ENCODE results near the gene BTBD10.

BTBD10 gene

DNA sequence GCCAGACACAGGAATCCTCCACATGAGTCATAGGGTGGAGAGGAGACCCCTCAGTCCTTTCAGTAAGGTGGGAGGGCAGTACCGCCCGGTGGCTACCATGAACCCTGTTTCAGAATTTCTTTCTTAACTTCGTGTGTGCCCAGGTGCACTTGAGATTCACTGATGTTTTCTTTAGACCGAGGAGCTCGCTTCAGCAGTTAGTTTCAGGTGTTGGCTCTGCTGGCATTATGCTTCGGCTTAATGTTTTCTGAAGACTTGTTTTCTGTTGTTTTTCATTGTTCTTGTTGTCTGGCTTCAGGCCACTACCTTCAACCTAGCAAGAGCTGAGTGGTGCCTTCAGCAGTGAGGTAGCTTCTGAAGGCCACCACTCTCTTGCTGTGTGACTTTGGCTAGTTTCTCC is 114.0 kb downstream of the BTBD10 start:
- peaks cover 24% of the 10 kb centered on the region for H3K36me3 ChIP-seq (ENCODE audit: control insufficient read depth, insufficient read depth, low read length, severe bottlenecking)

GRCh38 chr11:13348305-13348704 is 114.7 kb downstream of the BTBD10 start:
- no peaks in the 10 kb centered on the region for H3K27me3 ChIP-seq (replicated peaks; ENCODE audit: control insufficient read depth, insufficient read depth, low read length)
- H3K36me3 ChIP-seq (ENCODE audit: control insufficient read depth, insufficient read depth, low read length, severe bottlenecking): peaks cover 29% of the 10 kb centered on the region
- no peak overlapping the region for H3K4me3 ChIP-seq (ENCODE audit: low read length)
- no peaks in the 10 kb centered on the region for H3K9me3 ChIP-seq (ENCODE audit: control insufficient read depth, low read length)
- no peak overlapping the region for H3K9ac ChIP-seq (ENCODE audit: low read length)
- H3K4me1 ChIP-seq (ENCODE audit: control insufficient read depth, insufficient read depth, low read length): no peaks in the 10 kb centered on the region
- DNase-seq (ENCODE audit: low read depth): no peak

More for the DNA sequence above, 114.0 kb downstream of the BTBD10 start:
- no peak overlapping the region for H3K9ac ChIP-seq (ENCODE audit: low read length)
- H3K27me3 ChIP-seq (replicated peaks; ENCODE audit: control insufficient read depth, insufficient read depth, low read length): no peaks in the 10 kb centered on the region
- no peak for DNase-seq (ENCODE audit: low read depth)
- no peaks in the 10 kb centered on the region for H3K9me3 ChIP-seq (ENCODE audit: control insufficient read depth, low read length)
- H3K4me3 ChIP-seq (ENCODE audit: low read length): no peak overlapping the region
- no peaks in the 10 kb centered on the region for H3K4me1 ChIP-seq (ENCODE audit: control insufficient read depth, insufficient read depth, low read length)

GRCh38 chr11:13347901-13348300 is 115.1 kb downstream of the BTBD10 start:
- Histone ChIP-seq H3K9ac (ENCODE audit: low read length) (no peak overlapping the region), H3K27me3 (replicated peaks; ENCODE audit: control insufficient read depth, insufficient read depth, low read length) (no peaks in the 10 kb centered on the region), H3K4me1 (ENCODE audit: control insufficient read depth, insufficient read depth, low read length) (no peaks in the 10 kb centered on the region), H3K9me3 (ENCODE audit: control insufficient read depth, low read length) (no peaks in the 10 kb centered on the region), H3K36me3 (ENCODE audit: control insufficient read depth, insufficient read depth, low read length, severe bottlenecking) (peaks cover 25% of the 10 kb centered on the region), H3K4me3 (ENCODE audit: low read length) (no peak overlapping the region)
- DNase-seq (ENCODE audit: low read depth): no peak

GRCh38 chr11:13346470-13346869 is 116.6 kb downstream of the BTBD10 start:
- H3K4me3 ChIP-seq (ENCODE audit: low read length): no peak overlapping the region
- H3K9me3 ChIP-seq (ENCODE audit: control insufficient read depth, low read length): no peaks in the 10 kb centered on the region
- no peaks in the 10 kb centered on the region for H3K4me1 ChIP-seq (ENCODE audit: control insufficient read depth, insufficient read depth, low read length)
- DNase-seq (ENCODE audit: low read depth): no peak
- no peak overlapping the region for H3K9ac ChIP-seq (ENCODE audit: low read length)
- no peaks in the 10 kb centered on the region for H3K27me3 ChIP-seq (replicated peaks; ENCODE audit: control insufficient read depth, insufficient read depth, low read length)
- H3K36me3 ChIP-seq (ENCODE audit: control insufficient read depth, insufficient read depth, low read length, severe bottlenecking): peaks cover 11% of the 10 kb centered on the region

DNA sequence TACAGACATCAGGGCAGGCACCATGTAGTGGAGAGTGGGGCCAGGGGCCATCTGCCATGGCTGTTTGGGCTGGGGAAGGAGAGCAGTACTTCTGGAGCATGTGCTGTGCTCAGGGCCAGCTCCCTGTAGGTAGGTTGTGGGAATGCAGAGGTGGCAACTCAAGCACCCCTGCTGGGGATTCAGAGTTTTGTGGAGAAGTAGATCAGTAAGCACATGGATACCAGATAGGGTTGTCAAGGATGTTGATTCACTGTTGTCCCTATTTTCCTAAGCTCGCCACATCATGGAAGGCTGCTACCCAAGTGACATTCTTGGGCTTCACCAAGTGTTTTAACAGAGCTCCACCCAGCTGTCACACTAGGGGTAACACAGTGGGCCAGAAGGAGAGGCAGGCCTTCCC is 118.2 kb downstream of the BTBD10 start:
- Histone ChIP-seq H3K27me3 (replicated peaks; ENCODE audit: control insufficient read depth, insufficient read depth, low read length) (no peaks in the 10 kb centered on the region), H3K9ac (ENCODE audit: low read length) (no peak overlapping the region), H3K36me3 (ENCODE audit: control insufficient read depth, insufficient read depth, low read length, severe bottlenecking) (peaks cover 9% of the 10 kb centered on the region), H3K9me3 (ENCODE audit: control insufficient read depth, low read length) (no peaks in the 10 kb centered on the region), H3K4me3 (ENCODE audit: low read length) (no peak overlapping the region), H3K4me1 (ENCODE audit: control insufficient read depth, insufficient read depth, low read length) (peaks cover 1% of the 10 kb centered on the region)
- DNase-seq (ENCODE audit: low read depth): no peak

GRCh38 chr11:13343931-13344717 is 118.9 kb downstream of the BTBD10 start:
- Histone ChIP-seq H3K27me3 (replicated peaks; ENCODE audit: control insufficient read depth, insufficient read depth, low read length) (no peaks in the 10 kb centered on the region), H3K4me1 (ENCODE audit: control insufficient read depth, insufficient read depth, low read length) (peaks cover 8% of the 10 kb centered on the region), H3K9me3 (ENCODE audit: control insufficient read depth, low read length) (no peaks in the 10 kb centered on the region), H3K36me3 (ENCODE audit: control insufficient read depth, insufficient read depth, low read length, severe bottlenecking) (peaks cover 9% of the 10 kb centered on the region), H3K4me3 (ENCODE audit: low read length) (no peak overlapping the region), H3K9ac (ENCODE audit: low read length) (no peak overlapping the region)
- DNase-seq (ENCODE audit: low read depth): peak; percentile 88

GRCh38 chr11:13343067-13343466 is 120.0 kb downstream of the BTBD10 start:
- DNase-seq (ENCODE audit: low read depth): no peak
- Histone ChIP-seq H3K4me1 (ENCODE audit: control insufficient read depth, insufficient read depth, low read length) (peaks cover 19% of the 10 kb centered on the region), H3K9ac (ENCODE audit: low read length) (no peak overlapping the region), H3K36me3 (ENCODE audit: control insufficient read depth, insufficient read depth, low read length, severe bottlenecking) (peaks cover 9% of the 10 kb centered on the region), H3K4me3 (ENCODE audit: low read length) (no peak overlapping the region), H3K9me3 (ENCODE audit: control insufficient read depth, low read length) (no peaks in the 10 kb centered on the region), H3K27me3 (replicated peaks; ENCODE audit: control insufficient read depth, insufficient read depth, low read length) (no peaks in the 10 kb centered on the region)

DNA sequence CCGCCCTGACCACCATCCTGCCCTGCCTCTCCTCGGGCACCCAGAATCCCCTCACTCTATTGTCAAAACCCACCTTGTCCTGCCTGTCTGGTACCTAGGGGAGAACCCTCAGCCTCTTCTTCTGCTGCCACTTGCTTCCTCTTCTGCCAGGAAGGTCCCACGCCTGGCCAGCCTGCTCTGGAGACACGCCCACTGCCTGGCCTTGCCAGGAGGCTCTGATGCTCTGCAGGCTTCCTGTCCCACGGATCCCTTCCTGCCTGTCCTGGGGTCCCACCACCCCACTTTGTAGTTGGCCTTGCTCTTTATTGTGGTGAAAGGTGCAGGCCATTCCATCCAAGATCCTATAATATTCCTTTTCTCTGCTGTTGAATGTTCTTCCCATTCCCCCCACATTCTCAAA is 122.0 kb downstream of the BTBD10 start:
- no peak overlapping the region for H3K4me3 ChIP-seq (ENCODE audit: low read length)
- no peak overlapping the region for H3K9ac ChIP-seq (ENCODE audit: low read length)
- H3K4me1 ChIP-seq (ENCODE audit: control insufficient read depth, insufficient read depth, low read length): peaks cover 32% of the 10 kb centered on the region
- no peaks in the 10 kb centered on the region for H3K27me3 ChIP-seq (replicated peaks; ENCODE audit: control insufficient read depth, insufficient read depth, low read length)
- DNase-seq (ENCODE audit: low read depth): no peak
- H3K9me3 ChIP-seq (ENCODE audit: control insufficient read depth, low read length): no peaks in the 10 kb centered on the region
- peaks cover 9% of the 10 kb centered on the region for H3K36me3 ChIP-seq (ENCODE audit: control insufficient read depth, insufficient read depth, low read length, severe bottlenecking)

DNA sequence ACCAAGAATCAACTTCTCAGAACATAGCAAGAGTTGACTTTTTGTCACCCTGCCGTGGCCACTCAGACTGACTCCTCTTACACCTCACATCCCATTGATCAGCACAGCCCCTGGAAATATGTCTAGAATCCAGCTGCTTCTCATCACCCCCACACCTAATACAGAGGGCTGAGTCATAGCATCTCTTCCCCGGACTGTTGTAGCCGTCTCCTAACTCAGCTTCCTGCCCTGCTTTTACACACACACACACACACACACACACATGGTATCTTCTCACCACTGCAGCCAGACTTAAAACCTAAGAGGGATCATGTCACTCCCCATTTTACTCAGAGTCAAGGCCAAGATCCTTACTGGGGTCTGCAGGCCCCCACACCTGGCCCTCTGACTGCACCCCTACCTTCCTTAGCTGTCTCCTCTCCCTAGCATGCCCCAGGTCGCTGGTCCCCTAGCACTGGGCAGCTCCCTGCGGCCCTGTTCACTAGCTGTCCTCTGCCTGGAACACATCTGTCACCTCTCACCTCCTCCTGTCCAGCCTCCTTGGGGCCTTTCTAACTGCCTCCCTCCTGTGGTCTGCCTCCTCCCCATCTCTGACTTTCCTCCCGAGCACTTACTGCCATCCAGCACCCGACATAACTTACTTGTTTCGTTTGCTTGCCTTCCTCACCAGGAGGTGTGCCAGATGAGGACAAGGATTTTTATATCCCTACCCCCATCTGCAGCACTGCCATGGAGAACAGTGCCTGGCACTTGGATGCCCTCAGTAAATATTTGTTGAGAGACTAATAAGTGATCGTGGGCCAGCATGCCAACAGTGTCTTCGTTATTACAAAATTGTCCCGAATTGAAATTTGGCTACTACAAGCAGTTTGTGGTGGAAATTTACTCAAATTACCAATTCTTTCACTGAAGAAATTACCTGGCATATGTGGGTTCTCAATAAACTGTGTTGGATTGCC is 123.5 kb downstream of the BTBD10 start:
- Histone ChIP-seq H3K4me3 (ENCODE audit: low read length) (no peak overlapping the region), H3K9ac (ENCODE audit: low read length) (peak overlapping the region; percentile 82), H3K27me3 (replicated peaks; ENCODE audit: control insufficient read depth, insufficient read depth, low read length) (no peaks in the 10 kb centered on the region), H3K36me3 (ENCODE audit: control insufficient read depth, insufficient read depth, low read length, severe bottlenecking) (peaks cover 9% of the 10 kb centered on the region), H3K9me3 (ENCODE audit: control insufficient read depth, low read length) (no peaks in the 10 kb centered on the region), H3K4me1 (ENCODE audit: control insufficient read depth, insufficient read depth, low read length) (peaks cover 48% of the 10 kb centered on the region)
- peak; percentile 75 for DNase-seq (ENCODE audit: low read depth)

- Histone ChIP-seq H3K36me3 (ENCODE audit: control insufficient read depth, insufficient read depth, low read length, severe bottlenecking) (peaks cover 6% of the 10 kb centered on the region), H3K4me1 (ENCODE audit: control insufficient read depth, insufficient read depth, low read length) (peaks cover 57% of the 10 kb centered on the region), H3K4me3 (ENCODE audit: low read length) (peak overlapping the region; percentile 79), H3K9ac (ENCODE audit: low read length) (peak overlapping the region; percentile 82), H3K9me3 (ENCODE audit: control insufficient read depth, low read length) (no peaks in the 10 kb centered on the region), H3K27me3 (replicated peaks; ENCODE audit: control insufficient read depth, insufficient read depth, low read length) (no peaks in the 10 kb centered on the region)
- DNase-seq (ENCODE audit: low read depth): peak; percentile 60
Measured at GRCh38 chr11:13338427-13339069, 124.5 kb downstream of the BTBD10 start.

DNA sequence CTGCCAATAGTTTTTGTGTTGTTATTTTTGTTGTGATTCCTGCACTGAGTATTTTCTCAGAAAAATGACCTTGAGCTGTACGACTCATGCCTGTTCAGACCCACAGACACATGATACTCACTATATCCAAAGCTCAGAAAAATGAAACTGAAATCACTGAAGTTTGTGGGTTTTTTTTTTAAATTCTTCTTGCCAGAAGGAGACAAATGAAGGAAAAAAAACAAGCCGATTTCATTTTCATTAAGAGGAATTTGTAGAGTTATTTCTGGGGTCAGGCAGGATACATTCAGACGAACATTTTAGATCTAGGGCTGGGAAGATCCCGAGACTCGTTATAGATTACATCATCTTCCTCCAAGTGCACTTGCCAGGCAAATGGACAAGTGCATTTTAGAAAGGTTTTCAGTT is 125.0 kb downstream of the BTBD10 start:
- peaks cover 62% of the 10 kb centered on the region for H3K4me1 ChIP-seq (ENCODE audit: control insufficient read depth, insufficient read depth, low read length)
- no peaks in the 10 kb centered on the region for H3K27me3 ChIP-seq (replicated peaks; ENCODE audit: control insufficient read depth, insufficient read depth, low read length)
- H3K4me3 ChIP-seq (ENCODE audit: low read length): peak overlapping the region; percentile 79
- peaks cover 4% of the 10 kb centered on the region for H3K36me3 ChIP-seq (ENCODE audit: control insufficient read depth, insufficient read depth, low read length, severe bottlenecking)
- no peaks in the 10 kb centered on the region for H3K9me3 ChIP-seq (ENCODE audit: control insufficient read depth, low read length)
- DNase-seq (ENCODE audit: low read depth): peak; percentile 79
- peak overlapping the region; percentile 82 for H3K9ac ChIP-seq (ENCODE audit: low read length)

Measured in adipocyte (in vitro differentiated cells).